HS-27A (cell line): Measurements from ENCODE around the gene IL12RB2.

ENCODE experiments used
- DNase-seq: peaks from one replicate; pipeline ENCODE4 v3.0.0-alpha.2; 2012; ENCODE audit warnings: low read depth, missing footprints

Gene IL12RB2, protein sequence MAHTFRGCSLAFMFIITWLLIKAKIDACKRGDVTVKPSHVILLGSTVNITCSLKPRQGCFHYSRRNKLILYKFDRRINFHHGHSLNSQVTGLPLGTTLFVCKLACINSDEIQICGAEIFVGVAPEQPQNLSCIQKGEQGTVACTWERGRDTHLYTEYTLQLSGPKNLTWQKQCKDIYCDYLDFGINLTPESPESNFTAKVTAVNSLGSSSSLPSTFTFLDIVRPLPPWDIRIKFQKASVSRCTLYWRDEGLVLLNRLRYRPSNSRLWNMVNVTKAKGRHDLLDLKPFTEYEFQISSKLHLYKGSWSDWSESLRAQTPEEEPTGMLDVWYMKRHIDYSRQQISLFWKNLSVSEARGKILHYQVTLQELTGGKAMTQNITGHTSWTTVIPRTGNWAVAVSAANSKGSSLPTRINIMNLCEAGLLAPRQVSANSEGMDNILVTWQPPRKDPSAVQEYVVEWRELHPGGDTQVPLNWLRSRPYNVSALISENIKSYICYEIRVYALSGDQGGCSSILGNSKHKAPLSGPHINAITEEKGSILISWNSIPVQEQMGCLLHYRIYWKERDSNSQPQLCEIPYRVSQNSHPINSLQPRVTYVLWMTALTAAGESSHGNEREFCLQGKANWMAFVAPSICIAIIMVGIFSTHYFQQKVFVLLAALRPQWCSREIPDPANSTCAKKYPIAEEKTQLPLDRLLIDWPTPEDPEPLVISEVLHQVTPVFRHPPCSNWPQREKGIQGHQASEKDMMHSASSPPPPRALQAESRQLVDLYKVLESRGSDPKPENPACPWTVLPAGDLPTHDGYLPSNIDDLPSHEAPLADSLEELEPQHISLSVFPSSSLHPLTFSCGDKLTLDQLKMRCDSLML

DNA sequence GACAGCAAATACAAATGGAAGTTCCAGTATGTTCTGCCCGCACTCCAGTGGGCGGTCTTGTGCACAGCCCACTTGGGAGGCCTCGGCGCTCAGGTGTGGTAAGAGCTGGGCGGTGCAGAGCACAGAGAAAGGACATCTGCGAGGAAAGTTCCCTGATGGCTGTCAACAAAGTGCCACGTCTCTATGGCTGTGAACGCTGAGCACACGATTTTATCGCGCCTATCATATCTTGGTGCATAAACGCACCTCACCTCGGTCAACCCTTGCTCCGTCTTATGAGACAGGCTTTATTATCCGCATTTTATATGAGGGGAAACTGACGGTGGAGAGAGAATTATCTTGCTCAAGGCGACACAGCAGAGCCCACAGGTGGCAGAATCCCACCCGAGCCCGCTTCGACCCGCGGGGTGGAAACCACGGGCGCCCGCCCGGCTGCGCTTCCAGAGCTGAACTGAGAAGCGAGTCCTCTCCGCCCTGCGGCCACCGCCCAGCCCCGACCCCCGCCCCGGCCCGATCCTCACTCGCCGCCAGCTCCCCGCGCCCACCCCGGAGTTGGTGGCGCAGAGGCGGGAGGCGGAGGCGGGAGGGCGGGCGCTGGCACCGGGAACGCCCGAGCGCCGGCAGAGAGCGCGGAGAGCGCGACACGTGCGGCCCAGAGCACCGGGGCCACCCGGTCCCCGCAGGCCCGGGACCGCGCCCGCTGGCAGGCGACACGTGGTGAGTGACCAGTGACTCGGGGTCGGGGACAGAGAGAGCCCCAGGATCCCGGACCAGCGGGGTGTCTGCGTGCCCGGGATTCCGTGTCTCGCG is at the start of gene IL12RB2:
IL12RB2 (plus strand) TSS at position 623 of the 810 bp plus-strand sequence. CDS start 12,496 bp downstream, outside the sequence.
- no peak for DNase-seq

DNA sequence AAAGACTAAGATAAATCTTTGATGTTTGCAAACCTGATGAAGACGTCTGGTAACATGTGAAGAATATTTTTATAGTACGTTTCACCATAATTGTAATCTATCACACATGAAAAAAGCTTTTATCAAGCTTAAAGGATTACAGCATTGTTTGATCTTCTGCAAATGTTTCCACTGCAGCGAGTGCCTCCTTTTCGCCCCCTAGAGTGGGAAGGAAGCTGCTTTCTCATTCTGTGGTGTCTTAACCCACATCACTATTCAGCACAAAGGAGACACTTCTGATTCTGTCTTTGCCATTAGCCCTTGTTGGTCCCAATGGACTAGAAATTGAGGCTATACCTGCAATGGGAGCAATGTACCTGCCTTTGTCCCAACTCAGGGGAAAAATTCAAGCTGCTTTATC is 46.0 kb upstream of the IL12RB2 start:
- DNase-seq = no peak

DNA sequence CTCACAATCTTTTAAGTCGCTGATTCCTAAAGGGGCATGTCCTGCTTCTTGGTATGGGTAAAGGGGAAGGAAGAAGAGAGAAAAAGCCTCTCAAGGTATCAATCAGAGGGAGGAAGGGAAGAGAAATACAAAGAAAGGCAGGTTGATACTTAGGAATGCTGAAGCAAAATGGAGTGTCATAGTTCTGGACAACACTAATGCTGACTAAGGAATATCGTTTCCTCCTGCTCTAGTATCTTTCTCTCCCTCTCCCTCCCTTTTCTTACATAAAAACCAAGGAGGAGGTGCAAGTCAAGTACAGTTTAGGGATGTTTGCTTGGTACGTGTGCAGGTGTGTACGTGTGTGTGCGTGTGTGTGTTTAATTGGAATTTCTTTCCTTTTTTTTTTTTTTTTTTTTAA is 44.9 kb upstream of the IL12RB2 start:
- no peak for DNase-seq

DNA sequence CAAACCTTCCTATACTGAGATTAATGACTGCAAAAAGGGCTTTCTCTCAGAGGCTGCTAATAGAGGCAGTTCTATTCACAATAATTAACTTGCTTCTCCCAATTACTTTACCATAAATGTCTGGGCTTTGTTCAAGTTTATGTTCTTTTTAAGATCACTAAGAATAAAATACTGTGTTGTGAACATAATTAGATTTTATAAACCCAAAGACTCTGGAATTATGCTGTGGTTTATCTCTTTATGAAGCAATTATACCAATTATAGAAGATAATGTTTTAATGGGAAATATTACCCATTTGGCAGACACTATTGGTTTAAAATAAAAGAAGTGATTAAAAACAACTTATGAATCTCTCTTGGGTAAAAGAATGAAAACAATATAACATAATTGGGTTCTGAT is 43.5 kb upstream of the IL12RB2 start:
- DNase-seq = no peak

DNA sequence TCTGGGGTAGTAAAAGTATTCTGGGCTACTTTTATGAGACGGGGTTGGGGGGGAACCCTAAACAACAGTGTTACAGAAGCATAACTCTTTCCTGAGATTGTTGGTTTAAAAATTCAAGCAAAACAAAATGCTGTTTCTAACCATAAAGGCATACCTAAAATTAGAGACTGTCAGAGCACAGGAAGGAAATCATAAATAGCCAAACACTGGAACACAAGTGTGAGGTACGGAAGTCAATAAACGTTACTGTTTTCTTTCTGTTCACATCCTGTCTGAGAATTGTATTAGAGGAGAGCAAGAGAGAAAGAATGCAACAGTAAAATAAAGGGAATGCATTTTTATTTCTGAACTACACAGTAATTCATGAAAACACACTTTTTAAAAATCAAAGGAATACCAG is 42.8 kb upstream of the IL12RB2 start:
- DNase-seq = no peak

DNA sequence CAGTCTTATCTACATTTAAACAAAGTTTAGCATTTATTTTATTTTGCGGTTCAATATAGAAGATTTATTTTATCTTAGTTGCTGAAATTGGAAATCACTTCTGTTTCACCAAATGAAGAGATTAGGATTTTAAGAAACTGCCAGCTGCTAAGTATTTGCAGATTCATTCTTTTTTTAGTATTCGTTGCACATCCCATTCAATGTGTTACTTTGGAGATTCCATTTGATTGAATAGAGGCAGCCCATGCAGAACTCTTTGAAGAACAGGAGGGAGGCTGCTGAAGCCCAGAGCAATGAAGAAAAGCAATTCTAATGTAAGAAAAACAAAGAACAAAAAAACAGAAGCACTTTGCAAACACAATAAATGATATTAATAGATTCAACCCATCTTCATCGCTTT is 38.6 kb upstream of the IL12RB2 start:
- DNase-seq = no peak

DNA sequence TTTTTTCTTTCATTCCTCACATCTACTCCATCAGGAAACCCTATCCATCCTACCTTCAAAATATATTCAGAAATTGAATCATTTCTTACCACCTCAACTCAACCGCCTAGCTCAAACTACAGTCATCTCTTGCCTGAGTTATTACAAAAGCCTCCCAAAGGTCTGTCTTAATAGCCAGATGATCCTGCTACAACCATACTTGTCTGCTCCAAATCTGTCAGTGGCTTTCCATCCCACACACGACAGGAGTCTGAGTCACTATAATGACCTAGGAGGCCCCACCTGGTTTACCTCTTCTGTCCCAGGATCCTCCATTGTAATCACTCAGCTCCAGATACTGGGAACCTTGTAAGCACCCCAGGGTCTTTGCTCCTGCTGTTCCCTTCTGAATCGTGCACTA is 37.1 kb upstream of the IL12RB2 start:
- no peak for DNase-seq

DNA sequence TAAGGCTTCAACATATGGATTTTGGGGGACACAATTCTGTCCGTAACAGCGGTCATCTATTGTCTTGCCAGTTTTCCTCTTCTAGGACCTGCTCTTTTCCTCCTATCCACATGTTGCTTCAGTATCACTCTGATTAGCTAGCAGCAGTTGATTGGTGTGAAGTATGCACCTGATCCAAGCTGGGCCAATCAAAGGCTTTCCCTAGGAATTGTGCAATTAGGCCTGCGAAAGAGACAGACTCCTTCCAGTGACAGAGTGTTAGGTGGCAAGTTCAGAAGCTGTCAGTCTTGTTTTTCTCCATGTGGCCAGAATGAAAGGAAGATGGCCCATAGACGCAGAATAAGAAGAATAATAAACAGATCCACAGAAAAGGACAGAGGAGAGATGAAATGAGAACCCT is 34.1 kb upstream of the IL12RB2 start:
- no peak for DNase-seq

DNA sequence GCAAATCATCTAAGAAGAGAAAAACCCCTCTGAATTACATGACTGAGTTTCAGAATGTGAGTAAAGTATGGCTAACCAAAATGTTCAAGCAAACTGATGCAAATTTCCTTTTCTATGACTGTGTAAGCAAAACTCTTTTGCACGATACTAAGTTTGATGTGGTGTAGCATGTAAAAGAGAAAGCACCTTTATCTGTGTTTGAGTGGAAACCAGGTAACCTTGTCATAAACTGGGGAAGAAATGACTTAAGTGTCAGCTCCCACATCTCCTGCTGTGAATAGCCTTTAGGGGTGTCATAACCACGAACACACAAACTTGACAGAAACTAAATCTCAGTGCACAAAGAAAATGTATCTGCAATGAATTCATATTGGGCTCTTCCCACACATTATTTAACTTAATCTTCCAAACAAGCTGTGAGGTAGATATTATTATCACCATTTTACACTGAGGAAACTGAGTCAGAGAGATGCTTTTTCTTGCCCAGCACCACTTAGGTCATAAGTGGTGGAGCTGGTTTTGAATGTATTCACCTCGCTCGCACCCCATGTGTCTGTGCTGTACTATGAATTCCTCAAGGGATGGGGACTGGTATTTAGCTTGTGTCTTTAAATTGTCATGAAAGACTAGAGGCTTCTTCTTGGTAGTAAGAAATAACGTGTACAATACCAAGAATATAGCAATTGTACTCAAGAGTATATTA is 32.9 kb upstream of the IL12RB2 start:
- no peak for DNase-seq

DNA sequence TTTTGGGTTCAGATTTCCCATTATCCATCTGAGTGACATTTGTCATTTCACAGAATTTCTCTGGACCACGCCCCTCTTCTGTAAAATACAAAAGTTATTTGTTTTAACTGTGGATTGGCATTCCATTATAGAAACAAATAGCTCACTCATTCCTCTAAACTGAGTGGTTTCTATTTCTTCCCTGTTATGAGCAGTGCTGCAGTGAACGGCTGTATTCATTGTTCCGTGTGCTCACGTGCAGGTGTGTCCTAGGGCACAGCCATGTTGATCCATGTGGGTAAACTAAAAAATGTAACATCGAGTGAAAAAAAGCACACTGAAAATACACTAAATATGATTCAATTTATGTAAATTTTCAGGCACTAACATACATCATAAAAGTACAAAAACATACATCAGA is 27.0 kb upstream of the IL12RB2 start:
- DNase-seq = no peak

DNA sequence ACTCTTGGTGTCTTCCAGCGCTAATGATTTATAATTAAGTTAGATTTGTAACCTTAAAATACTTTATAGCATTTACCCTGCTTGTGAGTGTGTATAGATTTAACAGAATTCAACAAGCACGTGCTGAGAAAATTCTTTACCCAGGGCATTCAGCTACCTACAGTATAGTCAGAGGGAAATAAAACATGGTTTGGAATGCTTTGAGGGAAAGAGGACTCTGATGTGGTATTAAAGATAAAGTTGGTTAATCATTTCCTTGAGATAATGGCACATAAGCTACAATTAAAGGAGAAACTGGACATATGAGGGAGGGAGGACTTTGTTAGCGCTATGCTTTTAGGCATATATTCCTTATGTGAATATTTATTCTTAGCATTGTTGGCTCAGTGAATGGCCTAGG is 26.4 kb upstream of the IL12RB2 start:
- no peak for DNase-seq

DNA sequence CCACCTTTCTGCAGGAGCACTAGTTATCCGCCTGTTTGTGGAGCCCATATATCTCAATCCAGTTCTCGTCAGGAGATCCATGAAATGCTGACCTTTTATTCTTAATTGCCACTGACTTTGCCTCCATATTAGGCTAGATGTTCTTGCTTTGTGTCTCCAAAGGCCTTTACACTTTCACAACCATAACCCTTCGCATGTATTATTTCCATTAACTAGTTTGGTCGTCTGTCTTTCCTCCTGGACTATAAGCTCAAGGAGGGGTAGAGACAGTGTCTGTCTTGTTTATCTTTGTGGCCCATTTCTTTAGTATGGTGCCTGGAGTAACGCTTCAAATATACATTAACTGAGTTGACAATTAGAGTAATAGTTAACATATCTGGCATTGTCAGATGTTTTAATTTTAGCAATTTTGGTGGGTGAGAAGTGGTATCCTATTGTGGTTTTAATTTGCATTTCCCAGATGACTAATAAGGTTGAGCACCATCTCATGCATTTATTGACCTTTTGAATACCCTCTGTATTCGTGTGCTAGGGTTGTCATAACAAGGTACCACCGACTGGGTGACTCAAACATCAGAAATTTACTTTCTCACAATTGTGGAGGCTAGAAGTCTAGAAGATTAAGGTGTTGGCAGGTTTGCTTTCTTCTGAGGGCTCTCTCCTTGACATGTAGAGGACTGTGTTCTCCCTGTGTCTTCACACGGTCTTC is 21.7 kb upstream of the IL12RB2 start:
- DNase-seq = no peak

DNA sequence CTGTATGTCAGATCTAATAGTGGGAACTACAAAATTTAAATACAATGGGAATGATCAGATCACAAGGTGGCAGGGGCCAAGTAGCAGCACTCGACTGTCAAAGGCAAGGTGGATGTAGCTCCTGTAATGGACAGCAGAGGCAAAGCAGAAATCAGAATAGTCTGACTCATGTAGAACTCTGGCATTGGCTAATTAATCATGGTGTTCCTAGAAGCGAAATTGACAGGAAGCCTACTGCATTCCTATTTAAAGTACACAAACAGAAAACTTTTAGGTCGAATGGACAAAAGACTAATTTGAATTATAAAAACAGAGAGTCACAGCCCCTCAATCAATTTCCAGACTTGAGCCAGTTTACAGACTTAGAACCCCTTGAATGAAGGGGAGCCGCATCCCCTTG is 17.4 kb upstream of the IL12RB2 start:
- no peak for DNase-seq

DNA sequence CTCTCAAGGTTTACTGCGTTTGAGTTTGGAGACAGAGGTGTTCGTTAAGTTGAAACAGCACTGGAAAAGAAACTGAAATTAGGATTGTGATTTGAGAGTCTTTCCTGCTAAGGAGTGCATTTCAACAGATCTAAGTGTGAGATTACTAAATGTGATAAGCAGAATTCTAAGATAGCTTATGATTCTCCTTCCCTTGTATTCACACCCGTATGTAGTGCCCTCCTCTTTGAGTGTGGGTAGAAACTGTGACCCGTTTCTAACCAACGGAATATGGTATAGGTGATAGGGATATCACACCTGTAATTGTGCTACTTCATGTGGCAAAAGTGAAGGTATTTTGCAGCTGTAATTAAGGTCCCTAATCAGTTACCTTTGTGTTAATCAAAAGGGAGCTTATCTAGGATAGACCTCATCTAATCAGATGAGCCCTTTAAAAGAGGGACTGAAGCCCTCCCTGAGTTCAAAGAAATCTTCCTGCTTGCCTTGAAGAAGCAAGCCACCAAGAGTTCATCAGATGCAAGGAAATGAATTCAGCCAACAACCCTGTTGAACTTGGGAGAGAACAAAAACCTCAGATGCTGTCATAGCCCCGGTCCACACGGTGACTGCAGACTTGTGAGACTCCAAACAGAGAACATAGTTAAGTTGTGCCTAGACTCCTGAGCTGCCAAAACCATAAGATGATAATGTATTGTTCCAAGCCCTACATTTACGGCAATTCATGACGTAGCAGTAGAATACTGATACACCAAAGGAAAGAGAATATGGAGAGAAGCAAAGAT is 12.6 kb upstream of the IL12RB2 start:
- no peak for DNase-seq

DNA sequence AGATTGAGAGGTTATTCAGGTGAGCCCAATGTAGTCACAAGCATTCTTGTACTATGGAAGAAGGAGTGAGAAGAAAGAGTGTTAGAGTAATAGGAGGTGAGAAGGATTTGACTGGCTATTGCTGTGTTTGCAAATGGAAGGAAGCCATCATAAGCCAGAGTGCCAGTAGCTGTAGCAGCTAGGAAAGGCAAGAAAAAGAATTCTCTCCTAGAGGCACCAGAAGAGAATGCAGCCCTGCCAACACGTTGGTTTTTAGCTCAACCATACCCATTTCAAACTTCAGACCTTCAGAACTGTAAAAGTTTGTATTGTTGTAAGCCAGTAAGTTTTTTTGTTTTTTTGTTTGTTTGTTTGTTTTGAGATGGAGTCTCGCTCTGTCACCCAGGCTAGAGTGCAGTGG is 8.9 kb upstream of the IL12RB2 start:
- DNase-seq = no peak

DNA sequence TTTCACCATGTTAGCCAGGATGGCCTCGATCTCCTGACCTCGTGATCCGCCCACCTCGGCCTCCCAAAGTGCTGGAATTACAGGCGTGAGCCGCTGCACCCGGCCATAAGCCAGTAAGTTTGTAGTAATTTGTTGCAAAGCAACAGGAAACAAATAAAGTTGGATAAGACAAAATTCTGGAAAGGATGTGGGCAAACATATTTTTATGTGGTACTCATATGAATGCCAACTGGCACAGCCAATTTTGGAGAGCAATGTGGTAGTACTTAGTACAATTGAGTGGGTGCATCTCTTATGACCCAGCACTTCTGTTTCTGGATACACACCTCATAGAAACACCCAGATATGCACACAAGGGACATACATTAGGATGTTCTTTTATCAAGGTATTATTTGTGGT is 8.4 kb upstream of the IL12RB2 start:
- no peak for DNase-seq

DNA sequence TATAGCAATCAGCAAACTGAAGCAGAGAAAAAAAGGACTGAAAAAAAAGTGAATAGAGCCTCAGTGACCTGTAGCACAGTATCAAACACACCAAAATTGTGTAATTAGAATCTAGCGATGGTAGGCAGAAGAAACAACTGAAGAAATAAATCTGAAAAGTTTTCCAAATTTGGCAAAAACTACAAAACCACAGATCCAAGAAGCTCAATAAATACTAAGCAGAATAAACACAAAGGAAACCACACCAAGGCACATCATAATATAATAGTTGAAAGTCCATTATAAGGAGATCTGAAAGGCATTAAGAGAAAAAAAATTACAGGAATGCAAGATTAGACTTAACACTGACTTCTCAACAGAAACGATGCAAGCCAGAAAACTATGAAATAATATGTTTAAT is 7.1 kb upstream of the IL12RB2 start:
- DNase-seq = peak; percentile 24

DNA sequence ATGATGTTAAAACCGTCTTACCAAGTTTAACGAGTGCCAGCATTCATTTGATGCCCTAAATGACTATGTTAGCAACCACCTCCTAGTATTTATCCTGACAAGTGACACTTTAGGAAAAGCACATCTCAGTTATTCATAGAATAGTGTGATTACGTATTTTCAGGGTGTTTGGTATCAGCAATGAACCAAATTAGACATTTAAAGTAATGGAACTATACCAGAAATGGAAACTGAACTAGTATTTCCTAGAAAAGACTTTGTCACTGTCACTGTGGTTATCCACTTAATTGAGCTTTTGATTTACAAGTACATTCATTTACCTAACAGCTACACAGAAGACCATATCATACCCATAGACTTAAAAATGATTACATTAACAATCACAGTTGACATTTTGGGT is 3.6 kb upstream of the IL12RB2 start:
- no peak for DNase-seq

DNA sequence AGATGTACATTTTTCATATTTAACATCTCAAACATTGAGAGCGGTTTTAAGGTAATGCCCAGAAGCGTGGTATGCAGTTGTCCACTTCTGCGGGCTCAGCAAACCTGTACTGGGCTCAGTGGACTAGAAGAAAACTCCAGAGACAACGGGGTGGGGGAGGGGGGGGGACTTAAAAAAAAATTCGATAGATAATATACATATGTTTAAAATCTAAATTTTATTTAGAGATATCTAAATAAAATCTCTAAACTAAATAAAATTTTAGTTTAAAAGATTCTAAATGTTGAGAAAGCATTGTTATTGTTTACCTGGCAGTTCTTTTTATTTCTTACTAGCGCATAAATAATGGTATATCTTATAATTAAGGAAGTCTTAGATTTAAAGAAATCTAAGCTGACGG is 1.1 kb upstream of the IL12RB2 start:
- no peak for DNase-seq

DNA sequence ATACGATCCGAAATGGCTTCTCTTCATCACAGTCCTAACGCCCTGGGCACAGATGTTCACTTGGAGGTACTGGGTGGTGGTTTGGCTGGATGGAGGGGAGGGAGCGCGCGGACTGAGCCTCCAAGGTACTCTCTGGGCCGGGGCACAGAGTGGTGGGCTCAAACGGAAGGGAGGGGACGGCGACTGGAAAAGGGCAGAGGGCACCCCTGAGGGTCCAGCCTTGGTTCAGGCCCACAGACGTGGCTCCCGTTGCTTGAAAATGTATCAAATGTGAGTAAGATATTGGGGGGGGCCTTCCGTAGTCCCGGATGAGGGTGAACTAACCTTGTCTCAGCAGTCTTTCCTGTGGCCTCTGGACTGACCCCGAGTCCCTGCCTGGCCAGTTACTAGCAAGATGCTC is 463 bp downstream of the IL12RB2 start:
- DNase-seq = no peak
